ENCODE measurements around the gene PPP1R9B.

PPP1R9B gene

GRCh38 chr17:50172130-50172529 lies 21.7 kb upstream of the PPP1R9B start:
- Histone ChIP-seq H3K9me3 (ENCODE audit: control insufficient read depth in 1 of 2, low read length in 2 of 2) (no peaks in the 10 kb centered on the region), H3K9ac (ENCODE audit: low read depth in 1 of 2, low read length in 2 of 2) (no peak overlapping the region), H3K27me3 (ENCODE audit: control insufficient read depth in 1 of 2, insufficient read depth in 2 of 2, low read length in 2 of 2) (no peaks in the 10 kb centered on the region), H3K36me3 (ENCODE audit: control insufficient read depth in 1 of 2, insufficient read depth in 2 of 2, low read length in 2 of 2) (no peaks in the 10 kb centered on the region), H3K4me1 (ENCODE audit: control insufficient read depth in 1 of 2, insufficient read depth in 2 of 2, low read length in 2 of 2) (peaks cover 9 to 16% of the 10 kb centered on the region in 2 donors), H3K4me3 (ENCODE audit: low read depth in 1 of 2, low read length in 2 of 2) (no peak overlapping the region), H3K27ac (ENCODE audit: low read depth, low read length) (no peak overlapping the region)

- Histone ChIP-seq H3K4me1 (ENCODE audit: control insufficient read depth in 1 of 2, insufficient read depth in 2 of 2, low read length in 2 of 2) (peaks cover 9 to 16% of the 10 kb centered on the region in 2 donors), H3K27ac (ENCODE audit: low read depth, low read length) (no peak overlapping the region)
These were observed 21.0 kb upstream of the PPP1R9B start for GRCh38 chr17:50171371-50172071.

DNA sequence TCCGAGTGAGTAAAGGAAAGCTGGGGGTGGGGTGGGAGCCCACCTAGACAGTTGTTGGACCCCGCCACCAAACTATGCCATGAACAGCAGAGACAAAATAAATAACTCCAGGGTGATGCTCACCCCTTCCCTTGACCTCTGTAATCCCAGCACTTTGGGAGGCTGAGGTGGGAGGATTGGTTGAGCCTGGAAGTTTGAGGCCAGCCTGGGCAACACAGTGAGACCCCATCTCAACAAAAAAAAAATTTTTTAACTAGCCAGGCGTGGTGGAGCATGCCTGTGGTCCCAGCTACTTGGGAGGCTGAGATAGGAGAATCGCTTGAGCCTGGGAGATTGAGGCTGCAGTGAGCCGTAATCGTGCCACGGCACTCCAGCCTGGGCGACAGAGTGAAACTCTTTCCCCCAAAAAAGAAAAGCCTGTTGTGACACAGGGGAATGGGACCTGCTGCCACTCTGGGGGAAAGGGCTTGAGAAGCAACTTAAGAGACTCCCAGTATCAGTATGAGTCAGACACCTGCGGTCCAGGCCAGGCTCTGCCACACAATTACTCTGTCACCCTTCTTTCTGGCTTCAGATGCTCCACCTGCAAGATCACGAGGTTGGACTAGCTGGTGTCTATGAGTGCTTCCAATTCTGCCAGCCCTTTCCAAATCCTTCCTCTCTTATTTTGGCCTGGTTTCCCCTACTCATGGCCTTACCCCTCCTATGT lies 20.3 kb upstream of the PPP1R9B start:
- H3K27ac ChIP-seq (ENCODE audit: low read depth, low read length): no peak overlapping the region
- H3K9ac ChIP-seq (ENCODE audit: low read depth in 1 of 2, low read length in 2 of 2): no peak overlapping the region

More at GRCh38 chr17:50171371-50172071, 21.0 kb upstream of the PPP1R9B start:
- no peak overlapping the region for H3K4me3 ChIP-seq (ENCODE audit: low read depth in 1 of 2, low read length in 2 of 2)
- no peak overlapping the region for H3K9ac ChIP-seq (ENCODE audit: low read depth in 1 of 2, low read length in 2 of 2)
- H3K36me3 ChIP-seq (ENCODE audit: control insufficient read depth in 1 of 2, insufficient read depth in 2 of 2, low read length in 2 of 2): no peaks in the 10 kb centered on the region
- no peaks in the 10 kb centered on the region for H3K9me3 ChIP-seq (ENCODE audit: control insufficient read depth in 1 of 2, low read length in 2 of 2)
- no peaks in the 10 kb centered on the region for H3K27me3 ChIP-seq (ENCODE audit: control insufficient read depth in 1 of 2, insufficient read depth in 2 of 2, low read length in 2 of 2)

DNA sequence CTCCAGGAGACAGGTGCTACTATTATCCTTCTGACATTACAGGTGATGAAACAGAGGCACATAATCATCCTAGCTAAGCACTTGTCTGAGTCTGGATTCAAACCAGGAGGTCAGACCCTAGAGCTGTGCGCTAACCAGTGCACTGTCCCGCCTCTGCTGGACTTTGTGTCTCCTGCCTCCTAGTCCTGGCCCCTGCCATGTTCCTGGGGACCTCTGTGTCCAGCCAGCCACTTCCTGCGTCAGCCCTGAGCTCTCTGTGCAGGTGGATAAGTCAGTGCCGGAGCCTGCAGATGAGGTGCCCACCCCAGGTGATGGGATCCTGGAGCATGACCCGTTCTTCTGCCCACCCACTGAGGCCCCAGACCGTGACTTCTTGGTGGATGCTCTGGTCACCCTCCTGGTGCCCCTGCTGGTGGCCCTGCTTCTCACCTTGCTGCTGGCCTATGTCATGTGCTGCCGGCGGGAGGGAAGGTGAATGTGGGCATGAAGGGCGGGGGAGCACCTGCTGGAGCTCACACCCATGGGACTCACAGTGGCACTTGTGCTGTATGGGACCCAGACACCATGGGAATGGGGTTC lies 19.5 kb upstream of the PPP1R9B start:
- Histone ChIP-seq H3K4me3 (ENCODE audit: low read depth in 1 of 2, low read length in 2 of 2) (no peak overlapping the region), H3K27ac (ENCODE audit: low read depth, low read length) (no peak overlapping the region), H3K9me3 (ENCODE audit: control insufficient read depth in 1 of 2, low read length in 2 of 2) (no peaks in the 10 kb centered on the region), H3K9ac (ENCODE audit: low read depth in 1 of 2, low read length in 2 of 2) (no peak overlapping the region), H3K36me3 (ENCODE audit: control insufficient read depth in 1 of 2, insufficient read depth in 2 of 2, low read length in 2 of 2) (no peaks in the 10 kb centered on the region), H3K4me1 (ENCODE audit: control insufficient read depth in 1 of 2, insufficient read depth in 2 of 2, low read length in 2 of 2) (peaks cover 0 to 4% of the 10 kb centered on the region in 2 donors), H3K27me3 (ENCODE audit: control insufficient read depth in 1 of 2, insufficient read depth in 2 of 2, low read length in 2 of 2) (no peaks in the 10 kb centered on the region)

More for the DNA sequence above, 20.3 kb upstream of the PPP1R9B start:
- Histone ChIP-seq H3K36me3 (ENCODE audit: control insufficient read depth in 1 of 2, insufficient read depth in 2 of 2, low read length in 2 of 2) (no peaks in the 10 kb centered on the region), H3K4me1 (ENCODE audit: control insufficient read depth in 1 of 2, insufficient read depth in 2 of 2, low read length in 2 of 2) (peaks cover 5 to 12% of the 10 kb centered on the region in 2 donors), H3K4me3 (ENCODE audit: low read depth in 1 of 2, low read length in 2 of 2) (no peak overlapping the region), H3K27me3 (ENCODE audit: control insufficient read depth in 1 of 2, insufficient read depth in 2 of 2, low read length in 2 of 2) (no peaks in the 10 kb centered on the region), H3K9me3 (ENCODE audit: control insufficient read depth in 1 of 2, low read length in 2 of 2) (no peaks in the 10 kb centered on the region)

DNA sequence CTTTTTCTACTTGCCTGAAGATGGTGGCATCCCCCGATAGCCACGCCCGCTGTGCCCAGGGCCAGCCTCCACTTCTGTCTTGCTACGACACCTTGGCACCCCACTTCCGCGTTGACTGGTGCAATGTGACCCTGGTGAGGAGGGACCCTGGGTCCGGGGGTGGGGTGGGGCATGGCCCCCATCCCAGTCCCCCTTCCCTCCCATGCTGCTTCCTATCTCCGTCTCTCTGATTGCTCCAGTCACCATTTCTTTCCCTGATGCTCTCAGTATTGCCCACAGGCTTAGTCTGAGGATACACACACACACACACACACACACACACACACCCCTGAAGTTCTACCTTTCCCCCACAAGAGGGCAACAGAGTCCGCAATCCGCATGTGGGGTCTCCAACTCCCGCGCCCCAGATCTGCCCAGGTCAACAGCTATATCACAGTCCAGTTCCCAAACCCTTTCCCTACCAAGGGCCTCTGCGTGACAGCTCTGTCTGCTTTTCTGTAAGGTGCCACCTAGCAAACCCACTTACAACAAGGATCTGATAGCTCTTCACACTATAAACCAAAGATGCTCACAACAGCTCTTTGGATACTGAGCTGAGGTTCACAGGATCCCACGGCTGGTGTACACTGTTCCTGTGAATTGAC lies 18.8 kb upstream of the PPP1R9B start:
- Histone ChIP-seq H3K9me3 (ENCODE audit: control insufficient read depth in 1 of 2, low read length in 2 of 2) (no peaks in the 10 kb centered on the region), H3K27ac (ENCODE audit: low read depth, low read length) (no peak overlapping the region), H3K4me1 (ENCODE audit: control insufficient read depth in 1 of 2, insufficient read depth in 2 of 2, low read length in 2 of 2) (peaks cover 0 to 4% of the 10 kb centered on the region in 2 donors), H3K9ac (ENCODE audit: low read depth in 1 of 2, low read length in 2 of 2) (no peak overlapping the region), H3K36me3 (ENCODE audit: control insufficient read depth in 1 of 2, insufficient read depth in 2 of 2, low read length in 2 of 2) (no peaks in the 10 kb centered on the region), H3K27me3 (ENCODE audit: control insufficient read depth in 1 of 2, insufficient read depth in 2 of 2, low read length in 2 of 2) (no peaks in the 10 kb centered on the region), H3K4me3 (ENCODE audit: low read depth in 1 of 2, low read length in 2 of 2) (no peak overlapping the region)

- Histone ChIP-seq H3K4me3 (ENCODE audit: low read depth in 1 of 2, low read length in 2 of 2) (no peak overlapping the region), H3K9ac (ENCODE audit: low read depth in 1 of 2, low read length in 2 of 2) (no peak overlapping the region), H3K27ac (ENCODE audit: low read depth, low read length) (no peak overlapping the region), H3K4me1 (ENCODE audit: control insufficient read depth in 1 of 2, insufficient read depth in 2 of 2, low read length in 2 of 2) (peaks cover 0 to 4% of the 10 kb centered on the region in 2 donors), H3K9me3 (ENCODE audit: control insufficient read depth in 1 of 2, low read length in 2 of 2) (no peaks in the 10 kb centered on the region), H3K36me3 (ENCODE audit: control insufficient read depth in 1 of 2, insufficient read depth in 2 of 2, low read length in 2 of 2) (no peaks in the 10 kb centered on the region), H3K27me3 (ENCODE audit: control insufficient read depth in 1 of 2, insufficient read depth in 2 of 2, low read length in 2 of 2) (no peaks in the 10 kb centered on the region)
These were observed 17.8 kb upstream of the PPP1R9B start for GRCh38 chr17:50168319-50168718.

DNA sequence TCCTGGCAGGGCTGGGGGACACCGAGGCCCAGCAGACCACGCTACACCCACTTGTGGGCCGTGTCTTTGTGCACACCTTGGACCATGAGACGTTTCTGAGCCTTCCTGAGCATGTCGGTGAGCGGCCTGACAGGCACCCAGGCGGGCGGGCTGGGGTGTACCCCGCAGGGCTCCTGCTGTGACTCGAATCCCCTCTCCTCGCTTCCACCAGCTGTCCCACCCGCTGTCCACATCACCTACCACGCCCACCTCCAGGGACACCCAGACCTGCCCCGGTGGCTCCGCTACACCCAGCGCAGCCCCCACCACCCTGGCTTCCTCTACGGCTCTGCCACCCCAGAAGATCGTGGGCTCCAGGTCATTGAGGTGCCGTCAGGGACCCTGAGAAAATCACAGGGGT lies 16.9 kb upstream of the PPP1R9B start:
- H3K27ac ChIP-seq (ENCODE audit: low read depth, low read length): no peak overlapping the region
- H3K4me1 ChIP-seq (ENCODE audit: control insufficient read depth in 1 of 2, insufficient read depth in 2 of 2, low read length in 2 of 2): peaks cover 0 to 4% of the 10 kb centered on the region in 2 donors
- H3K9me3 ChIP-seq (ENCODE audit: control insufficient read depth in 1 of 2, low read length in 2 of 2): no peaks in the 10 kb centered on the region
- no peaks in the 10 kb centered on the region for H3K36me3 ChIP-seq (ENCODE audit: control insufficient read depth in 1 of 2, insufficient read depth in 2 of 2, low read length in 2 of 2)
- no peak overlapping the region for H3K4me3 ChIP-seq (ENCODE audit: low read depth in 1 of 2, low read length in 2 of 2)
- H3K9ac ChIP-seq (ENCODE audit: low read depth in 1 of 2, low read length in 2 of 2): no peak overlapping the region
- no peaks in the 10 kb centered on the region for H3K27me3 ChIP-seq (ENCODE audit: control insufficient read depth in 1 of 2, insufficient read depth in 2 of 2, low read length in 2 of 2)

DNA sequence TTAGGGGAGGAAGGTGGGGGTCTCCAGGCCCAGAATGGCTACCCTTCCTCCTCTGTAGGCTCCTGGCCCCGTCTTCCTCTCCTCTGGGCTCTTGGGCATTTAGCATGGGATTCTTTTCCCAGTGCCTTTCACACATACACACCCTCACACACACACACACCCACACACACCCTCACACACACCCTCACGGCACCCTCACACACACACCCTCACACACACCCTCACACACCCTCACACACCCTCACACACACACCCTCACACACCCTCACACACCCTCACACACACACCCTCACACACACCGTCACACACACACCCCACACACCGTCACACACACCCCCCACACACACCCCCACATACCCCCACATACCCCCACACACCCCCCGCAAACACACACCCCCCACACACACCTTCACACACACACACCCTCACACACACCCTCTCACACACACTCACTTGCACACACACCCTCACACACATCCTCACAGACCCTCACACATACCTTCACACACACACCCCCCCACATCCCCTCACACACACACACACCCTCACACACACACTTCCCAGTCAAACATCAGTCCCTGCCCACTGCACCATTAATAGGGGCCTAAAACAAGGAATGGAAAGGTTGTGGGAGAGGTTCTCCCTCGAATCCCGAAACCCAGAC lies 16.2 kb upstream of the PPP1R9B start:
- H3K4me1 ChIP-seq (ENCODE audit: control insufficient read depth in 1 of 2, insufficient read depth in 2 of 2, low read length in 2 of 2): peaks cover 0 to 8% of the 10 kb centered on the region in 2 donors
- H3K9ac ChIP-seq (ENCODE audit: low read depth in 1 of 2, low read length in 2 of 2): no peak overlapping the region
- H3K9me3 ChIP-seq (ENCODE audit: control insufficient read depth in 1 of 2, low read length in 2 of 2): no peaks in the 10 kb centered on the region
- no peaks in the 10 kb centered on the region for H3K27me3 ChIP-seq (ENCODE audit: control insufficient read depth in 1 of 2, insufficient read depth in 2 of 2, low read length in 2 of 2)
- H3K36me3 ChIP-seq (ENCODE audit: control insufficient read depth in 1 of 2, insufficient read depth in 2 of 2, low read length in 2 of 2): no peaks in the 10 kb centered on the region
- H3K27ac ChIP-seq (ENCODE audit: low read depth, low read length): no peak overlapping the region
- H3K4me3 ChIP-seq (ENCODE audit: low read depth in 1 of 2, low read length in 2 of 2): no peak overlapping the region

GRCh38 chr17:50165867-50166517 lies 15.5 kb upstream of the PPP1R9B start, which contains the start of gene SGCA:
Gene SGCA, plus strand, starts transcription at chr17:50166005. Its CDS starts 36 bp downstream, at chr17:50166041.
- Histone ChIP-seq H3K9me3 (ENCODE audit: control insufficient read depth in 1 of 2, low read length in 2 of 2) (no peaks in the 10 kb centered on the region), H3K27me3 (ENCODE audit: control insufficient read depth in 1 of 2, insufficient read depth in 2 of 2, low read length in 2 of 2) (no peaks in the 10 kb centered on the region), H3K27ac (ENCODE audit: low read depth, low read length) (no peak within 1 kb of the TSS), H3K4me3 (ENCODE audit: low read depth in 1 of 2, low read length in 2 of 2) (no peak within 1 kb of the TSS), H3K9ac (ENCODE audit: low read depth in 1 of 2, low read length in 2 of 2) (no peak within 1 kb of the TSS), H3K4me1 (ENCODE audit: control insufficient read depth in 1 of 2, insufficient read depth in 2 of 2, low read length in 2 of 2) (peaks cover 4 to 12% of the 10 kb centered on the region in 2 donors), H3K36me3 (ENCODE audit: control insufficient read depth in 1 of 2, insufficient read depth in 2 of 2, low read length in 2 of 2) (no peaks in the 10 kb centered on the region)
